ENCODE results near the gene PARP15.

- no peak for TF ChIP-seq POLR2A (IDR thresholded peaks at IDR 0.05)
- TF ChIP-seq CTCF (IDR thresholded peaks at IDR 0.05): no peak
- TF ChIP-seq EP300 (IDR thresholded peaks at IDR 0.05): no peak
Observed at GRCh38 chr3:122558605-122559004, 18.8 kb upstream of the PARP15 start.

All from ovary (tissue), 3 donors.